HG03196 (cell line): ENCODE measurements around the gene CIB2.

Source experiments
- ATAC-seq: cut with Tn5 transposase; IDR thresholded peaks from one replicate; pipeline ENCODE4 v1.9.1; 2021; ENCODE audit not compliant: unreplicated experiment

Gene CIB2

DNA sequence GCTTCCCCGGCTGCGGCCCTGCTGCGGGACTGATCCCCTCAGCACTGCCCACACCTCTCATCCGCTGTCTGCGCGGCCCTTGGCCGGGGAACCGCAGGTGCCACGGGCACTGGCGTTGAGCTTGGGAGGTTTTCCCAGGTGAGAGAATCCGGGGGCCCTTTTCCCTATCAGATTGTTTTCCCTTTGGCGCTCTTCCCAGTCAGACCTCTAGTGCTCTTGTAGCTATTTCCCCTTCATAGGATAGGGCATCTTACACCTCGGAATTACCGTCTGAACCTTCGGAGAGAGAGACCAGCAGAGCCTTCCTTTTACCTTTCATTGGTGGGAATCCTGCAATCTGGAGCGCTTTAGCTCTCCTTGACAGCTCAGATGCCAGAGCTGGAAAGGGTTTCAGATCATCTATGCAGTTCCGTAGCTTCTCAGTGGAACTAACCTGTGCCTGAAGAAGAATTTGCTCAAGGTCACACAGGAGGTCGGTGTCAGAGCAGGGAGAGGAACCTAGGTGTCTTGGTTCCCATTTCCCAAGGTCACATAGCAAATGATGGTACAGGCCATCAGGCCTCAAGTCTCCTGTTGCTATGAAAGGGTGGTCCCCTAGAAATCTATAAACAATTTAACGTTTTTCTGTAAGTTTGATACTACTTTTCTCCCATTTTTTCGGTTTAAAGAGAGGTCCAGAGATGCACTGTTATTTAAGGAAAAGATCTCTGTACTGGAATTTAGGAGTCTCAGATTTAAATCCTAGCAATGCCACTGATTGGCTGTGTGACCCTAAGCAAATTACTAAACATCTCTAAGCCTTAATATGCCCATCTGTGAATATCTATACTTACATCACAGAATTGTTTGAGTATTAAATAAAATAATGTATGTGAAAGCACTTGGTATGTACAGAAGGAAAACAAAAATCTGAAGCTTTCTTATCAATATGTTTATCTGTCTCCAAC is 18.8 kb upstream of the CIB2 start:
- ATAC-seq: no peak

DNA sequence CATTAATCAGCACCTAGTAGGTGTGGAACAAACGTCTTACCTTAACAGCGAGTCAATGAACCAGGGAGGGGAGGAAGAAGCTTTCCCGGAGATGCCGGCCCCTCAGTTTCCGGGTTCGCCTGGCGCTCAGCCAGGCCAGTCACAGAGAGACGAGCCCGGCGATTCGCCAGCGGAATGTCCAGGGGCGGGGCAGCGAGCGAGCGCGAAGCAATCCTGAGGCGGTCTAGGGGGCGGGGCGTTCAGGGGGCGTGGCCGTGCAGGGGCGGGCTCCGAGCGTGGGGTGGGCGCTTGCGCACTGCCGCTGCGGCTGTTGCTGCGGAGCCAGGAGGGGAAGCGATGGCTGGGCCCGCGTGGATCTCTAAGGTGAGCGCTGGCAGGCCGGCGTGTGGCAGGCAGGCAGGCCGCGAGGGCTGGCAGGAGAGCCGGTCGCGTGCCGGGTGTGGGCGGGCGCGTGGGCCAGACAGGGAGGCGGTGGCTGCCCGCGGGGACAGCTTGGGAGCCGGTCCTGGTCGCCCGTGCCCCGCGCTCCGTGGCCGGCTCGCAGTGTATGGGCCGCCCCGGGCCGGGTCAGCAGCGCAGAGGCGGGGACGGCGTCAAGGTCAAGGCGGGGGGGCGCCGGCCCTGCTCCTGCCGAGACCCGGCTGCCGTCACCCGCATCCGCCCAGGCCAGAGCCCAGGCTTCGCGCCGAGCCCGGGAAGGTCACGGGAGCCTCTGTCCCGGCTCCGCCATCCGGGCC is 18.0 kb upstream of the CIB2 start, which contains the start of gene IDH3A:
IDH3A (plus strand) TSS at position 295 of the 737 bp plus-strand sequence; CDS start at position 337, 42 bp downstream.
- peak; percentile 85 for ATAC-seq

DNA sequence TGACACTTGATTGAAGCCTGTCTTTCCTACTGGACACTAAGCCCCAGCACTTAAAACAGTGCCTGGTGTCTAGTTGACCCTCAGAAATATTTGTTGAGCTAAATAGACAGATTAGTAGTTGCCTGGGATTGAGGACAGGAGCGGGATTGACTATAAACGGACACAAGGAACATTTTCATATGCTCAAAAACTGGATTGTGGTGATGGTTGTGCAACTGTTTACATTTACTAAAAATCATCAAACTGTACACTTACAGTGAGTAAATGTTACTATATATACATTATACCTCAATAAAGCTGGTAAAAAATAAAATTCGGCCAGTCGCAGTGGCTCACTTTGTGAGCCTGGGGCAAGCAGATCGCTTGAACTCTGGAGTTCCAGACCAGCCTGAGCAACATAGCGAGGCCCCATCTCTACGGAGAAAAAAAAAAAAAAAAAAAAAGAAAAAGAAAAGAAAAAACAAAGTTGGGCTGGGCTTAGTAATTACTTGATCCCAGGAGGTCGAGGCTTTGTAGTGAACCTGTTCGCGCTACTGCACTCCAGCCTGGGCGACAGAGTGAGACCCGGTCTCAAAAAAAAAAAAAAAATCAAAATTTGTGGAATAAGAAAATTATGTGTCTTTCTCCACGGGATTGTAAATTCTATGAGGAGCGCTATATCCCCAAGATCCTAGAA is 17.3 kb upstream of the CIB2 start:
- no peak for ATAC-seq

GRCh38 chr15:78147566-78147965 is 16.3 kb upstream of the CIB2 start:
- no peak for ATAC-seq

- no peak for ATAC-seq
Observed at GRCh38 chr15:78146425-78147154, 15.3 kb upstream of the CIB2 start.

DNA sequence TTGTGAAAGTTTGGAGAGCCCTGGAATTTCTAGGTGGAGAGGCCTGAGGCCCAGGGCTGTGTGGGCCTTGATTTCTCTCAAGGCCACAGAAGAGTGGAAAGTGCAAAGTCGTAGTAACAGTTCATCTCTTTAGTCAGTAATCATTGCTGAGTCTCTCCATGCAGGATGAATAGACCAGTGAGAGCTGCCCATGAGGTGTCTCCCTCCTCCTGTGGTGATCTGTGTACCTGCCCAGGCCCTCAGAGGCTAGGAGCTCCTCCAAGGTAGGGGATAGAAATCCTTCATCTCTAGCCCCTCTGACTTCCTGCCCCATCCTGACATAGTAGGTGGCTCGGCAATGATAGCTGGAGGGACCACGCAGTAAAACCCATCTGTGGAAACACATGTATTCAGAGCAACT is 11.1 kb upstream of the CIB2 start:
- ATAC-seq: no peak

DNA sequence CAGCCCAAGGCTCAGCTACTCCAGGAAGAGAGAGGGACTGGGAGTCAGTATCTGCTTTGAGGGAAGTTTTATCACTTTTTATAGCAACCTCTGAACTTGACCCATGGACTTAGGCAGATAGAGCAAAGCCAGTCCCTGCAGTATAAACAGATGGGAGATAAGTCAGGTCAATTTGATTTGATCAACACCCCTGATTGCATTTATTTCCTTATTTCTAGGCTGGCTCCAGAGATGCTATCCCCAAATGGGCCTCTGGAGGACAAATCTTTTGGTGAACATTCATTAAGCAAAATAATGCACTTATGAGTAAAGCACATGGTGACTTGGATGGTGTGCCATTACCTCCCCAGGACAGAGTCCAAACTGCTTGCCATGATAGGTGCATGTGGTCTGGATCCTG is 9.0 kb upstream of the CIB2 start:
- ATAC-seq: no peak

DNA sequence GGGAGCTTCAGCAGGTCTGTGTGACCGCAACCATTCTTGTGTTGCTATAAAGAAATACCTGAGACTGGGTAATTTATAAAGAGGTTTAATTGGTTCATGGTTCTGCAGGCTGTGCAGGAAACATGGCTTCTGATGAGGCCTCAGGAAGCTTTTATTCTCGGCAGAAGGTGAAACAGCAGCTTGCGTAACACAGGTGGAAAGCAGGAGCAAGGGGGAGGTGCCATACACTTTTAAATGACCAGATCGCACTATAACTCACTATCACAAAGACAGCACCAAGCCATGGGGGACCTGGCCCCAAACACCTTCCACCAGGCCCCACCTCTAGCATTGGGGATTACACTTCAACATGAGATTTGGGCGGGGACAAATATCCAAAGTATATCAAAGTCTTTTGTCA is 8.3 kb upstream of the CIB2 start:
- ATAC-seq: no peak

- no peak for ATAC-seq
Observed at GRCh38 chr15:78133801-78134200, 2.6 kb upstream of the CIB2 start.

GRCh38 chr15:78130466-78131294 is 565 bp downstream of the CIB2 start:
- ATAC-seq: peak; percentile 23

GRCh38 chr15:78129751-78130287 is 1.4 kb downstream of the CIB2 start:
- ATAC-seq: no peak

DNA sequence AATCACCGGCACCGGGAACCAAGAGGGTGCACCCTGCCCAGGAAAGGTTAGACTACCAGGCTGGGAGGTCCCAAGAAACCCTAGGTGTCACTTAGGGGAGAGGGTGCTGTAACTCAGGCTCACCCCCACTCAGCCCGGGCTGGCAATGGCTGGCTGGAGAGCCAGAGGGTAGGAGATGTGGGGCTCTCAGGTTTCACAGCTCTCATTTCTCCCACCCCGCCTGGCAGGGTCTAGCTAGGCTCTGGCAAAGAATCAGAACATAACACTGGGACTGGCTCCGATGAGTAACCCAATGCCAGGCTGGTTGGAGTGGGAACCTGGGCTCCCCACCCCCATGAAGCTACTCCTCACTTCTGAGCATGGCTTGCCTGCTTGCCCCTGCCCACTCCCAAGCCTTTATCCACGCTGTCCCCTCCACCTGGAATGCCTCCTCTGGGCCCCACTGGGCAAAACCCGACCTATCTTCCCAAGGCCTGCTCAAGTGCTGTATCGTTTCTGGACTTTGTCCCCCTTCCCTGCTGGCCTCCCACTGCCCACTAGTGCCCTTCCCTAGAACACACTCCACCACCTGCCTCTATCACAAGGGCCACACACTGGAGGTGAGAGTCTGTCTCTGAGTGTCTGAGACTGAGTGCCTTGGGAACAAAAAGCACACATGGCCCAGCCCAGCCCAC is 2.0 kb downstream of the CIB2 start:
- ATAC-seq: no peak

GRCh38 chr15:78127882-78128281 is 3.4 kb downstream of the CIB2 start:
- ATAC-seq: no peak

DNA sequence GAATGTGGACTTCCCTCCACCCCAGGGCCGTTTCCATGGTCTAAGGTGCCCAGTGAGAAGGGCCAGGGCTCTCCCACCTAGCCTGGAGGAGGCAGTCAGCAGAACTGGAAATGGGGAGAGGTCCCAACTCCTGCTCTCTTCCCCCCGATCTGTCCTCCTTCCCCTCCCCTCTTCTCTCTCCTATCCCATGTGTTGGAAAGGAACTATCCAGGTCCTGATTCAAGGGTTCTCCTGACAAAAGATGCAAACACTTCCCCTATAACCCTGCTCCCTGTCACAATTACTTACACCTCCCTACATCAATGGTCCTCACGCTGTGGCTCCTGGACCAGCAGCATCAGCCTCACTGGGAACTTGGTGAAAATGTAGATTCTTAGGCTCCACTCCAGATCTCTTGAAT is 6.0 kb downstream of the CIB2 start:
- no peak for ATAC-seq

- ATAC-seq: no peak
Observed at GRCh38 chr15:78120523-78120922, 10.7 kb downstream of the CIB2 start.

DNA sequence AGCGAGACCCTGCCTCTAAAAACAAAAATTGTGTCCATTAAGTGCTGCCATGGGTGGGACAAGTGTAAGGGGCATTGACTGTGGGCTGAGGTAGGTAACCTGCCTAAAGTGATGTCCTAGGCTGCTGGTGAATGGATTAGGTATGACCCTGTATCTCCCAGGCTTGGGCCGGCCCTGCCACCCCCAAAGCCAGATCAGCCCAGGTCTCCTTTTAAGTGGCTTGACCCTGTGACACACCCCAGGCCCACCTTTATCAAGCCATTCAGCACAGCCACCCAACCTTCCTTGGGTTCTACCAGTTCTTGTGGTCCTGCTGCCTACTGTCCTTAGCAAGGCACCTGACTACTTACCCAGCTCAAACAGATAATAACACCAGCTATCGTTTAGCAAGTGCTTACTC is 18.7 kb downstream of the CIB2 start:
- no peak for ATAC-seq

DNA sequence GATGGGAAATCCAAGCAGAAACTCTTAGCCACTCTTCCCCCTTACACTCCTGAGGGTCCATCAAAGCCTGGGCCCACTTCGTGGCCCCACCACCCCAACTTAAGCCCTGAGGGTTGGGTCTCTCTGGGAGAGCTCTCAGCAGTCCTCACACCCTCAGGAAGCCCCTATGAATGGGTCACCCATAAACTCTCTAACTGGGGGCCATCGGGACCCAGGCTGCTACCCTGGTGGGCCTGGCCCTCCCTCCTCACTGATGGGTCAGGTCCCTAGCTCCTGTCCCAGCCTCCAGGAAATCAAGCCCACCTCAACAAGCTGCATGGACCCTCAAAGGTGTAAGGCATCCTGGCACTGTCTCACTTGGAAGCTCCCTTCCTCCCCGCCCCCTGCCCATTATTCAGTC is 19.5 kb downstream of the CIB2 start:
- ATAC-seq: no peak

DNA sequence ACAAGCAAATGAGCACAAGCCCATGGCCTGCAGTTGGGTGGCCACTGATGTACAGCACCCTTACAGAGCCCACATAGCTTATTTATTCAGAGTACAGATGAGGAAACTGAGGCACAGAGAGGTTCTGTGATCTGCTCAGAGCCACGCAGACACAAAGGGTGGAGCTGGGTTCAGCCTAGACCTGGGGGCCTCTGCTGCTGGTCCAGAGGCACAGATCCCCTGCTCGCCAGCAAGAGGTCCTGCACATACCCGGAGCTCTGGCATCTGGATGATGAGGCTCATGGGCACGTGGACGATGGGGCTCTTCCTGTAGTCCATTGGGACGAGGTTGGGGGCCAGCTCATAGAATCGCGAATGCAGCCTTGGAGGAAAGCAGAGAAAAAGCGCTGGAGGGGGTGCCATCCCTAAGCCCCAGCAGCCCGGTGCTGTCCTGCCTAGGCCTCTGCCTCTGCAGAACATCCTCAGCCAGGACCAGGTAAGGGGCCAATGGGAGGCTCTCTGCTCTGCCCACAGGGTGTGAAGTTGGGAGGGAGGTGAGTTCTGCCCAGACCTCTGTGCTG is 20.2 kb downstream of the CIB2 start:
- no peak for ATAC-seq

- ATAC-seq: no peak
Observed at GRCh38 chr15:78110096-78110495, 21.1 kb downstream of the CIB2 start.
